Esophagus squamous epithelium (tissue), 4 donors: ENCODE data around the gene FGF16.

Experiments
- POLR2A ChIP-seq, 4 donors: fragments of 450-650 bp; IDR thresholded peaks; one replicate each; pipeline ENCODE4 v1.6.1; 2017; ENCODE audit warnings: antibody characterized with exemption in 4 of 4, mild to moderate bottlenecking in 4 of 4, moderate library complexity in 3 of 4
- TF ChIP-seq, protein P1 (sequence below), 6 experiments: fragments of 450-650 bp in 4 of 6; fragments of 200-600 bp in 2 of 6; sonication (generic) in 2 of 6; IDR thresholded peaks; one replicate each; pipeline ENCODE4 v1.5.1; 2016 to 2019; ENCODE audit warnings: antibody characterized with exemption in 6 of 6, mild to moderate bottlenecking in 4 of 6, moderate library complexity in 4 of 6

DNA sequence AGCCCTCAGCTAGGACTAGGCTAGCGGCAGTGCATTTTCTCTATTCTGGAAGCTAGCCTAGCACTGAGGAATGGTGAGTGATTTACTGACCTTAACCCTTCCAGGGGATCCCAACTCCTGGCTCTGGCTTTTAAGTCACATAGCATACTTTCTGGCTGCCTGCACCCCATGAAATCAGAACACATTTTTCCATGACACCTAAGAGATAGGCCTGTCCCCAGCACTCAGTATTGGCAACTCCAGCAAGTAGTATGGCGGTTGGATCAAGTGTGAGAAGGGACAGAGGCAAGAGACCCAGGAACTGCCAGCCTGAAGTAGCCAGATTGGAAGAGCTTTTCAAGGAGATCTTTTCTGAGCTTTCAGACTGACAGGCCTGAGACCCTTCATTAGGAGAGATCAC, 8.2 kb downstream of the FGF16 start:
- TF ChIP-seq, protein P1, sequence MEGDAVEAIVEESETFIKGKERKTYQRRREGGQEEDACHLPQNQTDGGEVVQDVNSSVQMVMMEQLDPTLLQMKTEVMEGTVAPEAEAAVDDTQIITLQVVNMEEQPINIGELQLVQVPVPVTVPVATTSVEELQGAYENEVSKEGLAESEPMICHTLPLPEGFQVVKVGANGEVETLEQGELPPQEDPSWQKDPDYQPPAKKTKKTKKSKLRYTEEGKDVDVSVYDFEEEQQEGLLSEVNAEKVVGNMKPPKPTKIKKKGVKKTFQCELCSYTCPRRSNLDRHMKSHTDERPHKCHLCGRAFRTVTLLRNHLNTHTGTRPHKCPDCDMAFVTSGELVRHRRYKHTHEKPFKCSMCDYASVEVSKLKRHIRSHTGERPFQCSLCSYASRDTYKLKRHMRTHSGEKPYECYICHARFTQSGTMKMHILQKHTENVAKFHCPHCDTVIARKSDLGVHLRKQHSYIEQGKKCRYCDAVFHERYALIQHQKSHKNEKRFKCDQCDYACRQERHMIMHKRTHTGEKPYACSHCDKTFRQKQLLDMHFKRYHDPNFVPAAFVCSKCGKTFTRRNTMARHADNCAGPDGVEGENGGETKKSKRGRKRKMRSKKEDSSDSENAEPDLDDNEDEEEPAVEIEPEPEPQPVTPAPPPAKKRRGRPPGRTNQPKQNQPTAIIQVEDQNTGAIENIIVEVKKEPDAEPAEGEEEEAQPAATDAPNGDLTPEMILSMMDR (IDR thresholded peaks at IDR 0.05), result no peak
- TF ChIP-seq POLR2A (IDR thresholded peaks at IDR 0.05), result no peak
